Measurements from ENCODE around the gene PTPN22.
A peak's percentile ranks its signal among the peaks of the same experiment; 100 is the strongest.

The PTPN22 gene

GRCh38 chr1:113846391-113847035 is 25.0 kb downstream of the PTPN22 start:
- ChIA-PET POLR2A (no interaction called here), CTCF (interaction anchor here (0.7 kb wide), 1 partner anchor 130 kb away, joined by 3 read pairs; no protein-coding TSS in a partner anchor)
- no peak overlapping the region for H3K27ac ChIP-seq (ENCODE audit: extremely low read depth, low read depth, low read length)
- H3K9me3 ChIP-seq (ENCODE audit: control insufficient read depth, insufficient read depth, low read depth, low read length) = no peaks in the 10 kb centered on the region
- TF ChIP-seq, protein P1, sequence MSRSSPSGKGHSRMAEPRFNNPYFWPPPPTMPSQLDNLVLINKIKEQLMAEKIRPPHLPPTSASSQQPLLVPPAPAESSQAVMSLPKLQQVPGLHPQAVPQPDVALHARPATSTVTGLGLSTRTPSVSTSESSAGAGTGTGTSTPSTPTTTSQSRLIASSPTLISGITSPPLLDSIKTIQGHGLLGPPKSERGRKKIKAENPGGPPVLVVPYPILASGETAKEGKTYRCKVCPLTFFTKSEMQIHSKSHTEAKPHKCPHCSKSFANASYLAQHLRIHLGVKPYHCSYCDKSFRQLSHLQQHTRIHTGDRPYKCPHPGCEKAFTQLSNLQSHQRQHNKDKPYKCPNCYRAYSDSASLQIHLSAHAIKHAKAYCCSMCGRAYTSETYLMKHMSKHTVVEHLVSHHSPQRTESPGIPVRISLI (tag by site-specific recombination; IDR thresholded peaks at IDR 0.05) = peak; percentile 58
- TF ChIP-seq ZNF274 (IDR thresholded peaks at IDR 0.05; ENCODE audit: low read length) (no peak), ZNF274 (tag by site-specific recombination; IDR thresholded peaks at IDR 0.05; ENCODE audit: borderline replicate concordance) (no peak), SETDB1 (IDR thresholded peaks at IDR 0.05; ENCODE audit: insufficient read length, low read length) (peak; percentile 68), AEBP2 (tag by site-specific recombination; IDR thresholded peaks at IDR 0.05; ENCODE audit: borderline replicate concordance) (no peak), GLI2 (tag by site-specific recombination; IDR thresholded peaks at IDR 0.05; ENCODE audit: borderline replicate concordance, low read depth) (no peak), ZNF398 (tag by site-specific recombination; IDR thresholded peaks at IDR 0.05) (no peak), ZNF830 (tag by site-specific recombination; IDR thresholded peaks at IDR 0.05; ENCODE audit: low read depth) (no peak), KLF17 (tag by site-specific recombination; IDR thresholded peaks at IDR 0.05) (no peak), PRDM1 (tag by site-specific recombination; IDR thresholded peaks at IDR 0.05) (peak; percentile 77), ZNF768 (tag by site-specific recombination; IDR thresholded peaks at IDR 0.05) (no peak), ZNF558 (tag by site-specific recombination; IDR thresholded peaks at IDR 0.05) (no peak), ZBTB11 (tag by site-specific recombination; conservative IDR thresholded peaks at IDR 0.05; ENCODE audit: low read depth) (no peak), ZNF510 (tag by site-specific recombination; IDR thresholded peaks at IDR 0.05; ENCODE audit: insufficient replicate concordance) (no peak), ZNF311 (tag by site-specific recombination; IDR thresholded peaks at IDR 0.05; ENCODE audit: borderline replicate concordance) (no peak), MEIS1 (CRISPR knock-in tag; IDR thresholded peaks at IDR 0.05; ENCODE audit: borderline replicate concordance) (no peak)
- TF ChIP-seq, protein P2, sequence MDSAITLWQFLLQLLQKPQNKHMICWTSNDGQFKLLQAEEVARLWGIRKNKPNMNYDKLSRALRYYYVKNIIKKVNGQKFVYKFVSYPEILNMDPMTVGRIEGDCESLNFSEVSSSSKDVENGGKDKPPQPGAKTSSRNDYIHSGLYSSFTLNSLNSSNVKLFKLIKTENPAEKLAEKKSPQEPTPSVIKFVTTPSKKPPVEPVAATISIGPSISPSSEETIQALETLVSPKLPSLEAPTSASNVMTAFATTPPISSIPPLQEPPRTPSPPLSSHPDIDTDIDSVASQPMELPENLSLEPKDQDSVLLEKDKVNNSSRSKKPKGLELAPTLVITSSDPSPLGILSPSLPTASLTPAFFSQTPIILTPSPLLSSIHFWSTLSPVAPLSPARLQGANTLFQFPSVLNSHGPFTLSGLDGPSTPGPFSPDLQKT (IDR thresholded peaks at IDR 0.05; ENCODE audit: borderline replicate concordance, low read depth, low read length) = no peak
- H3K4me1 ChIP-seq (ENCODE audit: control insufficient read depth, insufficient read depth, low read length) = no peaks in the 10 kb centered on the region
- H3K4me3 ChIP-seq (ENCODE audit: low read depth, low read length) = no peak overlapping the region
- no peaks in the 10 kb centered on the region for H3K36me3 ChIP-seq (ENCODE audit: control insufficient read depth in 2 of 2, insufficient read depth in 1 of 2, low read length in 2 of 2)
